ENCODE data around the gene CHRNB4.
A peak's percentile ranks its signal among the peaks of the same experiment; 100 is the strongest.
"Not testable (repeated sequence)": the region's sequence is repeated elsewhere in the genome, so short reads cannot be mapped to it uniquely, and the experiment has no call there.

The CHRNB4 gene

GRCh38 chr15:78620021-78620526, 20.9 kb downstream of the CHRNB4 start:
- H3K27me3 Mint-ChIP-seq (ENCODE audit: low read depth), result peaks cover 49% of the 10 kb centered on the region
- H3K4me3 Mint-ChIP-seq, result peak overlapping the region; percentile 21
- no peak overlapping the region for H3K27ac Mint-ChIP-seq
- no peaks in the 10 kb centered on the region for H3K4me1 Mint-ChIP-seq (ENCODE audit: low read depth)
- no peak for DNase-seq (ENCODE audit: low spot score)
- no peaks in the 10 kb centered on the region for H3K36me3 Mint-ChIP-seq (ENCODE audit: low read depth)
- no peaks in the 10 kb centered on the region for H3K9me3 Mint-ChIP-seq

DNA sequence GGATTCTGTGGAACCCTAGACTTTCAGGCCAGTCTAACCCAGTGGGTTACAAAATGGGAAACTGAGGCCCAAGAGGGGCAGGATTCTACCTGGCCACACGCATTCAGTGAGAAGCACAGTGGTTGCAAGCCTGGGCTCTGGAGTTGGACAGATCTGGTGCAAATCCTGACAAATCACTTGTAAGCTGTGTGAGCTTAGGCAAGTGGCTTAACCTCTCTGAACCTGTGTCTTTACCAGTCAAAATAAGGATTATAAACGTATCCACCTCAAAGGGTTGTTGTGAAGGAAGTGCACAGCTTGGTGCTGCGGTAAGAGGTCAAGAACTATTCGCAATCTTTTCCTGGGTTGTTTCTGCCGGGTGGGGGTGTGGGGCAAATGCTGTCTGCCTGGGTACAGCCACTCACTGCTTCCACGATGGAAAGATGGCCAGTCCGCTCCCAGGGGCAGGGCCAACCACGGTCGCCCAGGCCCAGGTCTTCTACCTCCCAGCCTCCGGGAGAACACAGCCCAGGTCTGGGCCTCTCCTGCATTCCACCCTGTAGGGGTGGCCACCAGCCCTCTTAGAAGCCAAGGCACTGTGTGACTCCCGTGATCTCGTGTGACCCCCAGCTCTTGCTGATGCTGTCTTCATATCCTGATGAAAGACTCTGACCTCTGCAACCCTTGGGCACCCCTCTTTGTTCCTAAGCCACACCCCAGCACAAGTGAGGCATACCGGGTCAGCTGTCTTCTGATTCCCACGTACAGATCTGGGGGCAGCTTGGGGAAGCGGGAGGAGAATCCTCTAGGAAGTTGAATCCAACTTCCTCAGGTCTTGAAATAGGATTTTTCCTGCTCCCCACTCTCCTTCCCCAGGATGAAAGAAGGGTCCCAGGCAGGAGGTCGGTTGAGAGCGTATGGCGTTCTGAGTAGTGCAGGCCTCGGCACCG, 21.7 kb downstream of the CHRNB4 start:
- Mint-ChIP-seq H3K27ac (no peak overlapping the region), H3K27me3 (ENCODE audit: low read depth) (peaks cover 49% of the 10 kb centered on the region), H3K4me3 (peak overlapping the region; percentile 2), H3K4me1 (ENCODE audit: low read depth) (no peaks in the 10 kb centered on the region), H3K36me3 (ENCODE audit: low read depth) (no peaks in the 10 kb centered on the region), H3K9me3 (no peaks in the 10 kb centered on the region)
- DNase-seq (ENCODE audit: low spot score), result no peak

DNA sequence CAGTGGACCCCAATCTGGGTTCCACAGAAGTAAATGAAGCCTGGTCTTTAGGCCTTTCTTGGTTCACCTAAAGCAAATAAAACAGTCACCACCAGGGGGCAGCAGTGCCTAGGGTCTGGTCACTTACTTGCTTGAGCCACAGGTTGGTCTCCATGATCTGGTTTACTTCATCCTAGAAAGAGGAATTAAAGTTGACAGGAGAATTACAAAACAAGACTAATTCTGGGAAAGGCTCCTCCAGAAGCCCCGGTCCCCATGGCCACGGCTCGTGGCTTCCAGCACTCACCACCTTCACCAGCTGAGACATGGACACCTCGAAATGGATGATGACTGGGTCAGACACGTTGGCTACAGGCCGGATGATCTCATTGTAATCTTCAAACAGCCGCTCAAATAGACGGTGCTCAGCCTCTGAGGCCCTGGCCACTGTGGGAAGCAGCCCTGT, 22.5 kb downstream of the CHRNB4 start:
- Mint-ChIP-seq H3K36me3 (ENCODE audit: low read depth) (no peaks in the 10 kb centered on the region), H3K9me3 (no peaks in the 10 kb centered on the region), H3K27ac (no peak overlapping the region), H3K4me3 (no peak overlapping the region), H3K4me1 (ENCODE audit: low read depth) (no peaks in the 10 kb centered on the region), H3K27me3 (ENCODE audit: low read depth) (peaks cover 45% of the 10 kb centered on the region)
- DNase-seq (ENCODE audit: low spot score), result peak; percentile 61

DNA sequence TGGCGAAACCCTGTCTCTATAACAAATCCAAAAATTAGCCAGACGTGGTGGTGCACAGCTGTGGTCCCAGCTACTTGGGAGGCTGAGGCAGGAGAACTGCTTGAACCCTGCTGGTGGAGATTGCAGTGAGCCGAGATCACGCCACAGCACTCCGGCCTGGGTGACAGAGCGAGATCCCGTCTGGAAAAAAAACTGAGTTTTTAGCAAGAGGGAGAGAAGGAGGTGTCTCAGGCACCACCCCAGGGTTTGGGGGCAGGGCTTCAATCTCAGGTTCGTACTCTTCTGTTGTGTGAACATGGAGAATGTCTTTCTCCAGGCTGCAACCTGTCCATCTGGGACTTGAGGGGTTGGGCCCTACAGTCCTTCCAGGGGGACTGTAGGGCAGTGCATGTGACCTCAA, 22.9 kb downstream of the CHRNB4 start:
- H3K27me3 Mint-ChIP-seq (ENCODE audit: low read depth), result peaks cover 41% of the 10 kb centered on the region
- H3K4me1 Mint-ChIP-seq (ENCODE audit: low read depth), result no peaks in the 10 kb centered on the region
- DNase-seq (ENCODE audit: low spot score), result no peak
- H3K9me3 Mint-ChIP-seq, result no peaks in the 10 kb centered on the region
- H3K4me3 Mint-ChIP-seq, result no peak overlapping the region
- H3K27ac Mint-ChIP-seq, result no peak overlapping the region
- H3K36me3 Mint-ChIP-seq (ENCODE audit: low read depth), result no peaks in the 10 kb centered on the region

DNA sequence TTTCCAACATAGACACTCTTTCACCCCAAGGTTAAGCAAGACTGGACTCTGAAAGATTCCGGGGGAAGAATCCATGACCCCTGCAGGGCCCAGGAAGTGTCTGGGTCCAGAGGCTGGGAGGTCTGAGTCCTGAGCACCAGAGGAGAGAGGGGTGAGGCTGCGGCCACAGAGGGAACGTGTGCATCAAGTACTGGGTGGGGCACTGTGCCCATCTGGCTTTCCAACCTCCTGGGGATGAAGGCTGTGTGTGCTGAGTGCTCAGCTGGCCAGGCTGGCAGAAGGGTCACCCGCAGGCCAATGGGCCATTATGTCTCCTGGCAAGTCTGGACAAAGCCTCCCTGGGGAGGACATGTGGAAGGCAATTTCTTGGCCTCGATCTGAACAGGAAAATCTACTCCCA, 23.5 kb downstream of the CHRNB4 start:
- Mint-ChIP-seq H3K36me3 (ENCODE audit: low read depth) (no peaks in the 10 kb centered on the region), H3K9me3 (no peaks in the 10 kb centered on the region), H3K4me1 (ENCODE audit: low read depth) (no peaks in the 10 kb centered on the region), H3K27me3 (ENCODE audit: low read depth) (peaks cover 37% of the 10 kb centered on the region), H3K4me3 (no peak overlapping the region), H3K27ac (no peak overlapping the region)
- no peak for DNase-seq (ENCODE audit: low spot score)

DNA sequence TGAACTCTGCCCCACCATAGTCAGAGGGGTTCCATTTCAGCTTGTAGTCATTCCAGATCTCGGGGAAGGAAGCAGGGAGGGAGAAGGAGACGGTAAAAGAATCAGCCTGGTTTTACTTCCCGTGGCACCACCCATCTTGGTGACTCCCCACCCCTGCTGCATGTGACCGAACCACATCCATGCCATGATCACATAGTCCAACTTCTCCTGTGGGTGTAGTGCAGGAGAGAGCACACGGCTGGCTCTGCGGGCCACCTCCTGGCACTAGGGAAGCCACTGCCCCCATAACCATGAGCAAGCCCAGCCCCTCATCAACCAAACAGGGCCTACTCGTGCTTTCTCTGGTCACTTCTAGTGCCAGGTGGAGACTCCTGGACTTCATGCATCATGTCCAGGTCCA, 23.9 kb downstream of the CHRNB4 start:
- Mint-ChIP-seq H3K36me3 (ENCODE audit: low read depth) (no peaks in the 10 kb centered on the region), H3K27ac (no peak overlapping the region), H3K4me3 (no peak overlapping the region), H3K9me3 (no peaks in the 10 kb centered on the region), H3K4me1 (ENCODE audit: low read depth) (no peaks in the 10 kb centered on the region), H3K27me3 (ENCODE audit: low read depth) (peaks cover 32% of the 10 kb centered on the region)
- DNase-seq (ENCODE audit: low spot score), result no peak

GRCh38 chr15:78616506-78616905, 24.5 kb downstream of the CHRNB4 start:
- H3K36me3 Mint-ChIP-seq (ENCODE audit: low read depth), result no peaks in the 10 kb centered on the region
- peaks cover 27% of the 10 kb centered on the region for H3K27me3 Mint-ChIP-seq (ENCODE audit: low read depth)
- no peak for DNase-seq (ENCODE audit: low spot score)
- H3K4me1 Mint-ChIP-seq (ENCODE audit: low read depth), result no peaks in the 10 kb centered on the region
- no peak overlapping the region for H3K27ac Mint-ChIP-seq
- no peaks in the 10 kb centered on the region for H3K9me3 Mint-ChIP-seq
- H3K4me3 Mint-ChIP-seq, result no peak overlapping the region

DNA sequence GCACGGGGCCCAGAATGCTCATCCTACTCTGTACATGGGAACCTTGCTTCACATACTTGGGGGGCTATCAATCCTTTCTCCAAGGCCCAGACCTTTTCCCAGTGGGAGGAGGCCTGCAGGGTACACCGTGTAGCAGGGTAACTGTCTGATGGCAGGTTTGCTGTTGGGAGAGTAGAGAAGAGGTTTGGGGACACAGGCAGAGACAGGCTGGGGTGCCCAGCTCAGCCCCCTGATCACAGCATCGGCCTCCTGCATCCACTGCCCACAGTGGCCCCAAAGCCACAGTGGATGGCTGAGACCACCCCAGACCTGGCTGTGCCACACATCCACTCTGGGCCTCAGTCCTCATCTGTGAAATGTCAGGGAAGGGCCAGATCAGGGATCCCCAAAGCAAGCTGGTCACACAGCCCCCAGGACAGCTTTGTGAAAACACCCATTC, 25.8 kb downstream of the CHRNB4 start:
- Mint-ChIP-seq H3K4me1 (ENCODE audit: low read depth) (no peaks in the 10 kb centered on the region), H3K27me3 (ENCODE audit: low read depth) (peaks cover 21% of the 10 kb centered on the region), H3K36me3 (ENCODE audit: low read depth) (no peaks in the 10 kb centered on the region), H3K4me3 (no peak overlapping the region), H3K27ac (no peak overlapping the region), H3K9me3 (no peaks in the 10 kb centered on the region)
- no peak for DNase-seq (ENCODE audit: low spot score)

- Mint-ChIP-seq H3K4me1 (ENCODE audit: low read depth) (no peaks in the 10 kb centered on the region), H3K27ac (no peak overlapping the region), H3K36me3 (ENCODE audit: low read depth) (no peaks in the 10 kb centered on the region), H3K4me3 (no peak overlapping the region), H3K27me3 (ENCODE audit: low read depth) (peaks cover 15% of the 10 kb centered on the region), H3K9me3 (no peaks in the 10 kb centered on the region)
- no peak for DNase-seq (ENCODE audit: low spot score)
These were observed 27.0 kb downstream of the CHRNB4 start for GRCh38 chr15:78614021-78614420.

- H3K9me3 Mint-ChIP-seq; H3K36me3 Mint-ChIP-seq (ENCODE audit: low read depth); H3K4me1 Mint-ChIP-seq (ENCODE audit: low read depth); DNase-seq (ENCODE audit: low spot score); H3K27me3 Mint-ChIP-seq (ENCODE audit: low read depth); H3K4me3 Mint-ChIP-seq; H3K27ac Mint-ChIP-seq: not testable (repeated sequence)
These were observed 31.5 kb downstream of the CHRNB4 start for GRCh38 chr15:78609551-78609950.

GRCh38 chr15:78605680-78606079, 35.3 kb downstream of the CHRNB4 start:
- no peak overlapping the region for H3K4me3 Mint-ChIP-seq
- no peaks in the 10 kb centered on the region for H3K4me1 Mint-ChIP-seq (ENCODE audit: low read depth)
- H3K9me3 Mint-ChIP-seq, result no peaks in the 10 kb centered on the region
- no peaks in the 10 kb centered on the region for H3K36me3 Mint-ChIP-seq (ENCODE audit: low read depth)
- H3K27ac Mint-ChIP-seq, result no peak overlapping the region
- H3K27me3 Mint-ChIP-seq (ENCODE audit: low read depth), result peaks cover 6% of the 10 kb centered on the region
- DNase-seq (ENCODE audit: low spot score), result no peak

- peaks cover 6% of the 10 kb centered on the region for H3K27me3 Mint-ChIP-seq (ENCODE audit: low read depth)
- H3K4me3 Mint-ChIP-seq, result no peak overlapping the region
- H3K36me3 Mint-ChIP-seq (ENCODE audit: low read depth), result no peaks in the 10 kb centered on the region
- H3K27ac Mint-ChIP-seq, result no peak overlapping the region
- H3K9me3 Mint-ChIP-seq, result no peaks in the 10 kb centered on the region
- DNase-seq (ENCODE audit: low spot score), result no peak
- no peaks in the 10 kb centered on the region for H3K4me1 Mint-ChIP-seq (ENCODE audit: low read depth)
These were observed 35.8 kb downstream of the CHRNB4 start for GRCh38 chr15:78605201-78605600.

- Mint-ChIP-seq H3K9me3 (no peaks in the 10 kb centered on the region), H3K27me3 (ENCODE audit: low read depth) (peaks cover under 1% of the 10 kb centered on the region)
These were observed 36.6 kb downstream of the CHRNB4 start for GRCh38 chr15:78604420-78604819.

DNA sequence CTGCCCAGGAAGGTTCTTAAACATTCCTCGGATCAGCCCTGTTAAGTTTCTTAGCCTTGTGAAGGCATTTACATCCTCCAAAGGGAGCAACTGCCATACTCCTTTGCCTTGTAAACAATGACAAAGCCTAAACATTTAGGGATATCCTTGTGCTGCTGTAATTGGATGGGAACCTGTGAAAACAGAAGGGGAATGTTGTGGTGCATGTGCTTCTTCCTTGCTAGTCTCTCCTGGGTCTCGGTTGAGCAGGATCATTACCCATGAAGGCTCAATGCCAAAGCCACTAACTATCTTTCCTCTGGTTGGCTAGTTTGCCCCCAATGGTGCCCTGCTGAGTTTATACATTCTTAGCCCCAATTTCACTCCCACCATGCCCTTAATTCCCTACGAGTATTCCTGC, 37.5 kb downstream of the CHRNB4 start:
- Mint-ChIP-seq H3K9me3 (no peaks in the 10 kb centered on the region), H3K36me3 (ENCODE audit: low read depth) (no peaks in the 10 kb centered on the region), H3K27ac (no peak overlapping the region), H3K27me3 (ENCODE audit: low read depth) (no peaks in the 10 kb centered on the region), H3K4me3 (no peak overlapping the region), H3K4me1 (ENCODE audit: low read depth) (no peaks in the 10 kb centered on the region)
- no peak for DNase-seq (ENCODE audit: low spot score)

More at GRCh38 chr15:78604420-78604819, 36.6 kb downstream of the CHRNB4 start:
- Mint-ChIP-seq H3K36me3 (ENCODE audit: low read depth) (no peaks in the 10 kb centered on the region), H3K27ac (no peak overlapping the region), H3K4me1 (ENCODE audit: low read depth) (no peaks in the 10 kb centered on the region), H3K4me3 (no peak overlapping the region)
- DNase-seq (ENCODE audit: low spot score), result no peak

Measured in T-helper 2 cell treated with Interferon-gamma antibody and Interleukin-4, amounts not matched to agents 5 μg/mL and 100 μg/mL, for 36 hours (primary cell).